H1 (cell line): ENCODE measurements around the gene LDLRAD4. TPM values are rescaled to one million over a fixed set of nuclear protein-coding genes. Genes with fewer than 3 reads are reported as not detected.

Source experiments
- CTCF ChIA-PET: fragments of 300-600 bp; sonication (Branson Sonifier 250); formaldehyde crosslinking; loops from one replicate; lab custom pipeline; 2021; ENCODE audit not compliant: partially characterized antibody; lab: Charles Lee
- POLR2A ChIA-PET: fragments of 300-600 bp; sonication (Branson Sonifier 250); formaldehyde crosslinking; loops from one replicate; lab custom pipeline; 2021; ENCODE audit warnings: inconsistent platforms; ENCODE audit not compliant: partially characterized antibody; lab: Charles Lee
- DNase-seq, 2 experiments: peaks; one replicate each; pipeline versions ENCODE4 v3.0.0 to v3.0.0-alpha.2; 2010 to 2022; ENCODE audit warnings: low spot score in 2 of 2, low read depth in 1 of 2, mixed read lengths in 1 of 2
- FAIRE-seq: peaks from 2 replicates; lab custom pipeline; 2011; peaks lifted over from hg19 to GRCh38; lab: Jason Lieb, UNC
- H2AFZ ChIP-seq: 2 replicates; pipeline ENCODE4 v1.8.1; 2012; ENCODE audit warnings: low read length, inconsistent platforms
- H2AK5ac ChIP-seq: 2 replicates; pipeline ENCODE4 v1.6.1; 2013; ENCODE audit warnings: low read depth, low read length
- H2BK120ac ChIP-seq: replicated peaks from 2 replicates; pipeline ENCODE3; 2013; ENCODE audit warnings: low read depth, low read length, inconsistent platforms
- H2BK12ac ChIP-seq: 2 replicates; pipeline ENCODE4 v1.6.1; 2013; ENCODE audit warnings: low read depth, low read length
- H2BK15ac ChIP-seq: 2 replicates; pipeline ENCODE4 v1.6.1; 2013; ENCODE audit warnings: low read length
- H2BK20ac ChIP-seq: 2 replicates; pipeline ENCODE4 v1.6.1; 2013; ENCODE audit warnings: low read length
- H2BK5ac ChIP-seq: 2 replicates; pipeline ENCODE4 v1.6.1; 2013; ENCODE audit warnings: low read depth, low read length
- H3K14ac ChIP-seq: 2 replicates; pipeline ENCODE4 v1.6.1; 2013; ENCODE audit warnings: inconsistent platforms; ENCODE audit not compliant: insufficient read length
- H3K18ac ChIP-seq: 2 replicates; pipeline ENCODE4 v1.6.1; 2013; ENCODE audit warnings: low read length; ENCODE audit errors: extremely low read depth
- H3K23ac ChIP-seq: 2 replicates; pipeline ENCODE4 v1.6.1; 2013; ENCODE audit warnings: inconsistent platforms; ENCODE audit not compliant: insufficient read length
- H3K23me2 ChIP-seq: 2 replicates; pipeline ENCODE4 v1.6.1; 2013; ENCODE audit warnings: low read depth, low read length
- H3K27ac ChIP-seq: 2 replicates; pipeline ENCODE4 v1.6.1; 2011; ENCODE audit warnings: low read depth, low read length, inconsistent platforms
- H3K27me3 ChIP-seq, 4 experiments: replicated peaks in 1 of 4; 1 replicate in 1 of 4; 2 replicates in 3 of 4; pipeline versions ENCODE4 v1.6.1 to v1.8.1; 2011 to 2013; ENCODE audit warnings: low read length in 3 of 4, mild to moderate bottlenecking in 3 of 4, inconsistent platforms in 2 of 4, mixed read lengths in 2 of 4, moderate library complexity in 1 of 4; ENCODE audit not compliant: control insufficient read depth in 3 of 4, insufficient read depth in 3 of 4; ENCODE audit errors: extremely low read depth in 1 of 4
- H3K36me3 ChIP-seq, 4 experiments: 2 replicates each; pipeline versions ENCODE4 v1.6.1 to v1.8.1; 2011 to 2013; ENCODE audit warnings: mild to moderate bottlenecking in 4 of 4, low read length in 3 of 4, moderate library complexity in 2 of 4, control low read depth in 1 of 4, inconsistent platforms in 1 of 4; ENCODE audit not compliant: insufficient read depth in 4 of 4, control insufficient read depth in 2 of 4
- H3K4ac ChIP-seq: replicated peaks from 2 replicates; pipeline ENCODE3; 2013; ENCODE audit warnings: low read length, low read depth, mixed read lengths, inconsistent platforms; ENCODE audit not compliant: insufficient read length
- H3K4me1 ChIP-seq, 4 experiments: replicated peaks in 1 of 4; 1 replicate in 1 of 4; 2 replicates in 3 of 4; pipeline versions ENCODE4 v1.6.1 to v1.8.1; 2011 to 2013; ENCODE audit warnings: low read length in 3 of 4, inconsistent platforms in 2 of 4, mixed read lengths in 1 of 4; ENCODE audit not compliant: insufficient read depth in 4 of 4, control insufficient read depth in 3 of 4
- H3K4me2 ChIP-seq, 2 experiments: 2 replicates each; pipeline versions ENCODE4 v1.6.1 to v1.8.1; 2011 to 2013; ENCODE audit warnings: low read depth in 2 of 2, low read length in 2 of 2, control low read depth in 1 of 2, inconsistent platforms in 1 of 2, mild to moderate bottlenecking in 1 of 2; ENCODE audit not compliant: insufficient read depth in 1 of 2
- H3K4me3 ChIP-seq, 4 experiments: fragments of 200-600, 300-600 bp in 1 of 4; sonication (generic), shearing (Covaris generic), sonication (Bioruptor Twin) in 1 of 4; 2 replicates each; pipeline versions ENCODE4 v1.5.1 to v1.8.1; 2011 to 2016; ENCODE audit warnings: low read length in 4 of 4, low read depth in 3 of 4, control low read depth in 2 of 4, inconsistent platforms in 2 of 4, mild to moderate bottlenecking in 2 of 4, mixed read lengths in 1 of 4, moderate library complexity in 1 of 4; ENCODE audit not compliant: insufficient read depth in 2 of 4; ENCODE audit errors: extremely low read depth in 1 of 4
- H3K56ac ChIP-seq: replicated peaks from 2 replicates; pipeline ENCODE3; 2013; ENCODE audit warnings: low read depth, mild to moderate bottlenecking, mixed read lengths, low read length, inconsistent platforms; ENCODE audit not compliant: insufficient read length
- H3K79me1 ChIP-seq: 2 replicates; pipeline ENCODE4 v1.6.1; 2013; ENCODE audit warnings: low read depth, low read length, control low read depth
- H3K79me2 ChIP-seq, 2 experiments: 2 replicates each; pipeline versions ENCODE4 v1.6.1 to v1.8.1; 2012 to 2013; ENCODE audit warnings: low read length in 2 of 2, mild to moderate bottlenecking in 2 of 2, inconsistent platforms in 1 of 2; ENCODE audit not compliant: insufficient read depth in 2 of 2, control insufficient read depth in 1 of 2
- H3K9ac ChIP-seq, 4 experiments: replicated peaks in 1 of 4; 1 replicate in 1 of 4; 2 replicates in 3 of 4; pipeline versions ENCODE4 v1.6.1 to v1.8.1; 2011 to 2013; ENCODE audit warnings: low read depth in 3 of 4, low read length in 3 of 4, control low read depth in 2 of 4, mild to moderate bottlenecking in 2 of 4, moderate library complexity in 2 of 4, inconsistent platforms in 1 of 4; ENCODE audit errors: extremely low read depth in 1 of 4
- H3K9me3 ChIP-seq, 2 experiments: 2 replicates each; pipeline versions ENCODE4 v1.6.1 to v1.8.1; 2012 to 2013; ENCODE audit warnings: mild to moderate bottlenecking in 2 of 2, moderate library complexity in 2 of 2, control low read depth in 1 of 2, inconsistent platforms in 1 of 2, low read depth in 1 of 2, low read length in 1 of 2, mixed read lengths in 1 of 2; ENCODE audit not compliant: insufficient read depth in 2 of 2
- H4K20me1 ChIP-seq, 2 experiments: replicated peaks in 1 of 2; 2 replicates each; pipeline versions ENCODE3 to v1.8.1; 2011 to 2013; ENCODE audit warnings: inconsistent platforms in 2 of 2, low read length in 2 of 2, mild to moderate bottlenecking in 1 of 2; ENCODE audit not compliant: insufficient read depth in 2 of 2, control insufficient read depth in 1 of 2
- H4K5ac ChIP-seq: 2 replicates; pipeline ENCODE4 v1.6.1; 2013; ENCODE audit warnings: low read length, low read depth, mixed read lengths, inconsistent platforms; ENCODE audit not compliant: insufficient read length
- H4K8ac ChIP-seq: 2 replicates; pipeline ENCODE4 v1.8.0; 2013; ENCODE audit warnings: mild to moderate bottlenecking, moderate library complexity, low read length, inconsistent platforms; ENCODE audit not compliant: insufficient read depth; ENCODE audit errors: extremely low read depth
- H4K91ac ChIP-seq: replicated peaks from 2 replicates; pipeline ENCODE3; 2013; ENCODE audit warnings: low read length, mixed read lengths, inconsistent platforms; ENCODE audit not compliant: insufficient read length
- CTBP2 ChIP-seq: IDR thresholded peaks from 2 replicates; pipeline ENCODE4 v1.7.0; 2011; ENCODE audit warnings: borderline replicate concordance, mild to moderate bottlenecking, moderate library complexity, mixed read lengths, low read length; ENCODE audit not compliant: insufficient read depth, insufficient read length
- E2F6 ChIP-seq: IDR thresholded peaks from 2 replicates; pipeline ENCODE4 v1.6.1; 2012; ENCODE audit warnings: inconsistent platforms
- EGR1 ChIP-seq: IDR thresholded peaks from 2 replicates; pipeline ENCODE4 v1.6.1; 2011; ENCODE audit warnings: low read depth, low read length, borderline replicate concordance
- KDM1A ChIP-seq: fragments of 200-600, 300-600 bp; sonication (generic); IDR thresholded peaks from 2 replicates; pipeline ENCODE4 v1.7.1; 2016; ENCODE audit warnings: mild to moderate bottlenecking, low read length, borderline replicate concordance
- SRF ChIP-seq: IDR thresholded peaks from 2 replicates; pipeline ENCODE4 v1.6.1; 2011; ENCODE audit warnings: mild to moderate bottlenecking, low read depth, low read length, moderate library complexity
- SUZ12 ChIP-seq: fragments of 200-600 bp; sonication (generic); IDR thresholded peaks from 2 replicates; pipeline ENCODE4 v1.6.1; 2012; ENCODE audit warnings: mild to moderate bottlenecking, inconsistent platforms, low read length, moderate library complexity, mixed read lengths
- WGBS, 2 experiments: shearing (Covaris generic) in 1 of 2; methylation state at CpG; one replicate each; pipeline versions ENCODE4 v1.1.6 to v1.1.7; 2013 to 2015; ENCODE audit warnings: low lambda C conversion rate in 2 of 2, mixed read lengths in 2 of 2, inconsistent platforms in 1 of 2, low coverage in 1 of 2, missing lambda C conversion rate in 1 of 2; ENCODE audit not compliant: insufficient replicate concordance in 2 of 2, insufficient coverage in 1 of 2, insufficient read length in 1 of 2; ENCODE audit errors: extremely low coverage in 1 of 2, missing lambda C conversion rate in 1 of 2; 5-methylcytosine and 5-hydroxymethylcytosine counted together
- polyA plus RNA-seq, 7 experiments: library from polyadenylated mRNA; depleted of rRNA in 3 of 7; stranded (reverse) in 5 of 7; unstranded in 2 of 7; fragments of >200 nt in 5 of 7; fragments of 200-250 nt in 2 of 7; gene quantifications; 1 replicate in 5 of 7; 2 replicates in 1 of 7; 4 replicates in 1 of 7; pipeline versions ENCODE4 v1.2.1 to v1.2.3, GENCODE V29; 2011 to 2013; ENCODE audit warnings: missing spikeins in 2 of 7, mixed read lengths in 2 of 7
- total RNA-seq: library from RNA; stranded (reverse); fragmentation: NEBNext Ultra II Directional; extraction: Animal tissue kit (Norgen Biotek cat#: 25700); gene quantifications from 2 replicates; pipeline ENCODE4 v1.2.1, GENCODE V29; 2021

The LDLRAD4 gene
- total and polyA plus RNA-seq, 2 of the 8 experiments (the other 6 are each of a cell fraction or from before 2014, with no cell fraction given) = 0.77 to 1.4 TPM

- Histone ChIP-seq H3K4me2 (no peak overlapping the region), H3K27ac (no peak overlapping the region), H2BK15ac (no peak overlapping the region), H4K5ac (no peak overlapping the region), H3K27me3 (peaks cover 0 to 5% (median 1%) of the 10 kb centered on the region in 4 experiments; a peak in 1 of 7 replicates), H3K18ac (no peak overlapping the region), H4K91ac (no peak overlapping the region), H3K9ac (no peak overlapping the region), H2AFZ (no peak overlapping the region), H3K36me3 (no peaks in the 10 kb centered on the region), H2BK12ac (no peak overlapping the region), H3K23me2 (no peaks in the 10 kb centered on the region), H2BK5ac (no peak overlapping the region), H3K4me1 (peaks cover 7 to 33% (median 15%) of the 10 kb centered on the region in 4 experiments), H4K8ac (no peak overlapping the region), H4K20me1 (no peaks in the 10 kb centered on the region), H2BK120ac (no peak overlapping the region), H3K14ac (no peak overlapping the region), H3K56ac (no peak overlapping the region), H2AK5ac (no peak overlapping the region), H3K4me3 (no peak overlapping the region), H3K9me3 (no peaks in the 10 kb centered on the region), H3K23ac (no peak overlapping the region), H3K79me2 (no peaks in the 10 kb centered on the region), H3K79me1 (no peaks in the 10 kb centered on the region), H2BK20ac (no peak overlapping the region), H3K4ac (no peak overlapping the region)
- DNase-seq (no peak), FAIRE-seq (no peak)
- ChIA-PET CTCF (no interaction called here), POLR2A (no interaction called here)
- 83% methylated on average over 3 of the region's 3 CpGs; no CpG with 5 or more reads in 1 of the 2 experiments for WGBS, 2 experiments
- TF ChIP-seq CTBP2 = no peak
- no peak for TF ChIP-seq KDM1A
- TF ChIP-seq E2F6 = no peak
- no peak for TF ChIP-seq EGR1
- TF ChIP-seq SRF = no peak
- TF ChIP-seq SUZ12 = no peak
Observed at GRCh38 chr18:13451213-13451540, 232.6 kb downstream of the LDLRAD4 start.
